DMS79 (cell line): ENCODE data around the gene CCDC187.

Source experiments
- DNase-seq: peaks from one replicate; lab custom pipeline; 2025; lab: John Stamatoyannopoulos, UW

Gene CCDC187

GRCh38 chr9:136339173-136339957 is 35.5 kb upstream of the CCDC187 start:
- no peak for DNase-seq

- no peak for DNase-seq
These were observed 34.6 kb upstream of the CCDC187 start for GRCh38 chr9:136338511-136338910.

- no peak for DNase-seq
These were observed 33.8 kb upstream of the CCDC187 start for GRCh38 chr9:136337416-136338395.

- DNase-seq, result no peak
These were observed 33.0 kb upstream of the CCDC187 start for GRCh38 chr9:136336881-136337280.

GRCh38 chr9:136336156-136336870 is 32.4 kb upstream of the CCDC187 start:
- no peak for DNase-seq

- no peak for DNase-seq
These were observed 31.6 kb upstream of the CCDC187 start for GRCh38 chr9:136335296-136336155.

- no peak for DNase-seq
These were observed 30.6 kb upstream of the CCDC187 start for GRCh38 chr9:136334541-136334940.

GRCh38 chr9:136333486-136333885 is 29.6 kb upstream of the CCDC187 start:
- no peak for DNase-seq

GRCh38 chr9:136333045-136333444 is 29.2 kb upstream of the CCDC187 start:
- no peak for DNase-seq

- DNase-seq, result no peak
These were observed 28.6 kb upstream of the CCDC187 start for GRCh38 chr9:136332482-136332983.

GRCh38 chr9:136331556-136332481 is 27.9 kb upstream of the CCDC187 start:
- no peak for DNase-seq

GRCh38 chr9:136331030-136331429 is 27.1 kb upstream of the CCDC187 start:
- DNase-seq, result no peak

- no peak for DNase-seq
These were observed 26.6 kb upstream of the CCDC187 start for GRCh38 chr9:136330406-136330990.

- no peak for DNase-seq
These were observed 25.9 kb upstream of the CCDC187 start for GRCh38 chr9:136329636-136330405.

- DNase-seq, result no peak
These were observed 25.3 kb upstream of the CCDC187 start for GRCh38 chr9:136329211-136329627.

- no peak for DNase-seq
These were observed 24.7 kb upstream of the CCDC187 start for GRCh38 chr9:136328622-136329041.

GRCh38 chr9:136328011-136328621 is 24.2 kb upstream of the CCDC187 start:
- peak; percentile 29 for DNase-seq

GRCh38 chr9:136327304-136327974 is 23.5 kb upstream of the CCDC187 start, which contains the start of gene GPSM1:
GPSM1 (plus strand) TSS chr9:136327539; CDS start chr9:136327696, 157 bp downstream.
- no peak for DNase-seq
